Measurements from ENCODE around the gene PPARA.

Gene PPARA

DNA sequence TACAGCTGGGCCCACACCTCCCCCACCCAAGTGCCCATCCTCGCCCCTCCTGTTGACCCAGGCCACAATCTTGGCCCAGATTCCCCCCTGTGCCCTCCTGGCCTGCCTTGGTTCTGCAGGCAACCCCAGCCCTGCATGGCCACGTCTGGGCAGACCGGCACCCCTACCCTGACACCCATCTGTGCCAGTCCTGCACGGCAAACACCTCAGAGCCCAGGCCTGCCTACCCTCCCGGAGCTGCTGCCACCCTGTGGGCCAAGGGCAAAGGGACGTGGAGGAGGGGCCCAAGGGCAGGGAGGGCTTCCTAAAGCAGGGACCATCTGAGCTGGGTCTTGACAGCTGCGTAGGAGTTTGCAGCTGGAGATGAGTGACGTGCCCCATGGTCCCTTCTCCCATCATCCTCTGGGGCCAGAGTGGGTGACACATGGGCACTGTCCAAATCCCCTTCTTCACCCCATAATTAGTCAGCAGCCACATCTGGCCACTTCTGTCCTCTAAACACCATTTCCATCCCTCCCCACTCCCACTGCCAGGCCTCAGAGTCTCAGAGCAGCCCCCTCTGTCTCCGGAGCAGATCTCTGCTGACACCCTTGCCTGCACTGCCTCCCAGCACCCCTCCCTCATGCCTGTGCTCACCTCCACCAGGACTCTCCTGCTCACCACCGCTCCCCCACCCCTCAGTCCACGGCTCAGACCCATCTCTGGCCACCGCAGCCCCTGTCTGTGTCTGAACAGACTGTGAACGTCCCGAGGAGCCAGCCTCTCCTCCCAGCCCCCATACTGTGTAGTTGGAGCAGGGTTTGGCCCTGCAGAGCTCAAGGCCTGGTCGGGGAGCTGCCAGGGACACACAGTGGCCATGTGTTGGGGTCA is 35.6 kb upstream of the PPARA start:
- no peak for FAIRE-seq

DNA sequence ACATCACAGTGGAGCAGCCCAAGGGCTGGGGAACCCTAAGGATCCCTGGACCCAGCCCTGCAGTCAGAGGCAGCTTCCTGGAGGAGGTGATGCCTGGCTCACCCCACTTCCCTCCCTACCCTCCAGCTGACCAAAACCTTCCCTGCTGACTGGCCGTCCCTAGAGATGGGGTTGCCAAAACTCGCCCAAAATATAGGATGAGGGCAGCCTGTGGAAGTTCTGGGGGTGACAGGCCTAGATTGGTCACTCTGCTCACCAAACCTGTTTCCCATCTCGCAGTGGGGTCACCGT is 35.0 kb upstream of the PPARA start:
- FAIRE-seq = no peak

DNA sequence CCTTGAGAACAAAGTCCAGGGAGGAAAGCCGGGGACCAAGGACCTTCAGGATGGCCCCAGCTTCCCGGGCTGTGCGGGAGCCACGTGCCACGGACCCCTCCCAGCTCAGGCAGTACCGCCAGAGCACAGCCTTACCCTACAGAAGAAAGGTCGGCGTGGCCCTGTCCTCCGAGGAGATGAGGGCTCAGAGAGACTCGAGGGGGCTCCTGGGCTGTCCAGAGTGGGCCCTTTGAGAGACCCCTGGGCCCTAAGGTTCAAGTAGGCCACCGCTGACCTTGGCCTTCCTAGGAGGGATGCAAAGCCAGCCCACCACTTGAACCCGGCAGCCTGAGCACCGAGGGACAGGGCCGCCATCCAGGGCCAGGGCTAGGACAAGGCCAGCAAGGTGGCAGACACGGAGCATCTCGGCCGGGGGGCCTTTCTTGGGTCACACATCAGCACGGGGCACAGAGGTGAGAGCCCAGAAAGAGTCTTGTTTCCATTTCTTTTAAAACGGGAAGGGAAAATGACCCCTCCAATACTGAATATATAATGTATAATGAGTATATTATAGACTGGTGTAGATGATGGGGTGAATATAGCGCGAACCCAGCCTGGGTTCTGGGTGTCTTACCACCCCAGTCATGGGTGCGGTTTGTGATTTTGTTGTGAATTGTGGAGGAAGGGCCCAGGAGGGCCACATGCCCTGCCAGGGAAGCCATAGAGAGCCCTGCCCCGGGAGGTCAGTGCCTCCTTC is 34.4 kb upstream of the PPARA start:
- FAIRE-seq = no peak

DNA sequence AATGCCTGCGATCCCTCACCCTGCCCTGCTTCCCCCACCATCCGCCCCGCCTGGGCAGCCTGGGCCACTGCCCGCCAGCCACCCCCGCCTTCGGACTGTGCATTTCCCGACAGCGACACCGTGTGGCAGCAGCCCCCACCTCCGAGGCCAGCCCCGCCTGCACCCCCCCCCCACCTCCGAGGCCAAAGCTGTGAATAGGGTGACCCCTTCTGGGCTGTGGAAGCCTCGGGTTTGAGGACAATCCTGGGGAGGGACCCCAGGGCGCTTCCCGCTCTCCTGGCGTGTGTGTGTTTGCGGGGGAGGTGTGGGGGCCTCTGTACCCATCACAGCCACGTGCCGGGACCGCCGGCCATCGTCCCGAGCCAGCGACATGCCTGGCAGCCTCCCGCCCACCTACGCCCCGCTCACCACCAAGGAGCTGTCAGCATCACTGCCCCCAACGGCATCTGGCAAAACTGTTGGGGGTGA is 33.8 kb upstream of the PPARA start:
- no peak for FAIRE-seq

DNA sequence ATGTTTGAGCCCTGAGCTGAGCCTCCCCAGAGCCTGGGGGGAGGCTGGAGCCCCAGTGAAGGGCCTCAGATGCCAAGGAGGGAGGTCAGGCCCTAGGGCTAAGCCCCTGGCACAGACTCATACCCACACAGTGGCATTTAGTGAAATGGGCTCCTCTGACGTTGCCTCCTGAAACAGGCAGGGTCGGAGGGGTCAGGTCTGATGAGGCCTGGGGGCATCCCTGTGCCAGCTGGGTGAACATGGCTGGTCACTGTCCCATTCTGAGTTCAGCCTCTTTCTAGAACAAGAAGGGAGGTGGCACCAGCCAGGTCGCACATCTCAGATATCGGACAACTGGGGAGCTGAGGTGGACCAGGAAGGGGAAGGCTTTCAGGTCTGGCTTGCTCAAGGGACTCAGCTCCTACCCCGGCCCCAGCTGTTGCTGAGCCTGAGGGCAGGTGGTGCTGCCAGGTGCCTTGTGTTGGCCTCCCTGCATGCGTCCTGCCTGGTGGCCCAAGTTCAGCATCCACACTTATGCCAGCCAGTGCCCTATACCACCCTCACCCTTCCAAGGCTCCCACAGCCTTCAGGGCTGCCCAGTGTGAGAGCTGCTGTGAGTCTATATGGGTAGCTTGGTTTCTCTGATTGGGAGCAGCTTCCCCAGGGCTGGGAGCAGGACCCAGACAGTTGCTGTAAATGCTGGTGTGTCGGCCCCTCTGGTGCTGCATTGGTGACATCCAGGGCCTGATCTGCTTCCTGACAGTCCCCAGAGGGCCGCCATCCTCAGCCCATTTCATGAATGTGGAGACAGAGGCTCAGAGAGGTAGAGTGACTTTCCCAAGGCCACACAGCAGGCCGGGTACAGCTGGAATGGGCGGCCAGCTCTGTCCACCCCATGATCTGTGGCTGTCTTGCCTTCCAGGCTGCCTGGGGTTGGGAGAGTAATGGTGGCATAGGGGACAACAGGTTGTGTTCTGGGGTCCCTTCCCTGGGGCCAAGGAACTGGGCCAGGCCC is 32.8 kb upstream of the PPARA start:
- FAIRE-seq = no peak

DNA sequence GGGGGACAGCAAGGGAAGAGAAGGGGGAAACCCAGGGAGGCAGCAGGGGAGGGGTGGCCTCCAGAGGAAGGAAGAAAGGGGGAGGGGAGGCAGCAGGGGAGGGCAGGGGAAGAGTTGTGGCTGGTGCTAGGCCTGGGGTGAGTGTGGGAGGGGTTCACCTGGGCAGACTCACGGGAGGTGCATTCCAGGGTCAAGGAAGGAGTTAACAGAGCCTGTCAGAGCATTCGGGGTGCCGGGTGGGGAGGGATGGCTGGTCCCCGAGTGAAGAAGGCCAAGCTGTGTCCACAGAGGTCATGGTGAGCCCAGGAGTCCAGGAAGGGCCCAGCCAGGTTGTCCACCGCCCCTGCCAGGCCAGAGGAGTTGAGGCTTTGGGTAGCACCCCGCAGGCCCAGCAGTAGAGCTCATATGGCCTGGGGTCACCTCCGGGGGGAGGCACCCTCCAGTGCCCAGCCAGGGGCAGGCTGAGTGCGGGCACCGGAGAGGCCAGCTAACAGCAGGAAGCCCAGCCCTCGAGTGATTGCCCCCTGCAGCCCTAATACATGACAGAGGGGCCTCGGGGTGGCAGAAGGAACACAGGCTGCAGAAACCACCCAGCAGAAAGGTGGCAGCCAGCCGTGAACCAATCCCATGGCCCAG is 31.1 kb upstream of the PPARA start:
- no peak for FAIRE-seq

DNA sequence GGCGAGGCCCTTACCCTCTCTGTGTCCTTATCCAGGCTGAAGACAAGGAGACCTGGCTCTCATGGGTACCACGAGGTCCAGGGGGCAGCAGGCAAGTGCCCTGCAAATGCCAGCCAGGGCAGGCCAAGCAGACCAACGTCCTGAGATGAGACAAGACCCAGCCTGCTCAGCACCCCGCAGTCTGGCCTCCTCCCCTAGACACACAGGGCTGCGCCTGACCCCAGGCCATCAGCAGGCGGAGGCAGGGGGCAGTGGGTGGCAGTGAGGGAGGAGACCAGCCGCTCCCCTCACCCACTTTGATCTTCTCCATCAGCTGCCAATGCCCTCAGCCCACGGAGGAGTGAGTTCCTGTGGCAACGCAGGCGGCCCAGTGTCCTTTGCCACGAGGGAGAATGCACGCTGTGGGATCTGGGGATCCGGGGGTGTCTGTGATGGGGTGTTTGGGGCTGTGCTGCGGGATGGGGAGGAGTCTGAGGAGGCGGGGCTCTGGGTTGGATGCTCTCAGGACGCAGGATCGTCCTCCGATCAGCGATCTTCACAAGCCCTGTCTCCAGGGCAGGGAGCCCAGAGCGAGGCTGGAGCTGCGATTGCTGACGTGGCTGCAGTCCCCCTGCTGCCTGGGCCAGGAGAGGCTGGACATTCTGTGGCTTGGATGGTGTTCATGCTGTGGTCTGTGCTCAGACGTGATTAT is 30.5 kb upstream of the PPARA start:
- FAIRE-seq = no peak

DNA sequence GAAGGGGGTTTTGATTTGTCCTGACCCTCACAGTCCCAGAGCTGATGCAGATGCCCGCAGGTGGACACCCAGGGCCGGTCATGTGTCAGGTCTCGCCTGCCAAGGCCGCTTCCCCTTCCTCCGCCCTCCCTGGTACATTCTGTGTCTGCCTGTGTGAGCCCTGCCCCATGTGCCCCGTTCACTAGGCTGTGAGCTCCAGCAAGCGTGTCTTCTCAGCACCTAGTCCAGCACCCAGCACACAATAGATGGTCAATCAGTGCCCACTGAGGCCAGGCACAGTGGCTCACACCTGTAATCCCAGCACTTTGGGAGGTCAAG is 29.9 kb upstream of the PPARA start:
- no peak for FAIRE-seq

DNA sequence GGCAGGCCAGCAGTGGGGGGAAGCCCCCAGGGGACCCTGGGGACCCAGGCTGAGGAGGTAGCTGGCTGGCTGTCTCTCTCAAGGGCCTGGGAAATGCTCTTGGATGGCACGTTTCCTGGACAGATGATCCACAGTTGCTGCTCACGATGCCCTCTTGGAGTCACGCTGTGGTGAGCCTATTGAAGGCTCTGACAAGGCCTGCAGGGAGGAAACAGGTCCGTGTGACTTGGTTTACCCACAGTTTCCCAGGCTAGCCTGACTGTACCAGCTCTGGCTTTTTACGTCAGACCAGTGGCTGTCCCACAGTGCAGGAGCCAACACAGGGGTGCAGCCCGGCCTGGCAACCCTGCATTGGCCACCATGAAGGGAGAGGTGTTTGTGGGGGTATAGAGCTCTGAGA is 29.2 kb upstream of the PPARA start:
- FAIRE-seq = no peak

DNA sequence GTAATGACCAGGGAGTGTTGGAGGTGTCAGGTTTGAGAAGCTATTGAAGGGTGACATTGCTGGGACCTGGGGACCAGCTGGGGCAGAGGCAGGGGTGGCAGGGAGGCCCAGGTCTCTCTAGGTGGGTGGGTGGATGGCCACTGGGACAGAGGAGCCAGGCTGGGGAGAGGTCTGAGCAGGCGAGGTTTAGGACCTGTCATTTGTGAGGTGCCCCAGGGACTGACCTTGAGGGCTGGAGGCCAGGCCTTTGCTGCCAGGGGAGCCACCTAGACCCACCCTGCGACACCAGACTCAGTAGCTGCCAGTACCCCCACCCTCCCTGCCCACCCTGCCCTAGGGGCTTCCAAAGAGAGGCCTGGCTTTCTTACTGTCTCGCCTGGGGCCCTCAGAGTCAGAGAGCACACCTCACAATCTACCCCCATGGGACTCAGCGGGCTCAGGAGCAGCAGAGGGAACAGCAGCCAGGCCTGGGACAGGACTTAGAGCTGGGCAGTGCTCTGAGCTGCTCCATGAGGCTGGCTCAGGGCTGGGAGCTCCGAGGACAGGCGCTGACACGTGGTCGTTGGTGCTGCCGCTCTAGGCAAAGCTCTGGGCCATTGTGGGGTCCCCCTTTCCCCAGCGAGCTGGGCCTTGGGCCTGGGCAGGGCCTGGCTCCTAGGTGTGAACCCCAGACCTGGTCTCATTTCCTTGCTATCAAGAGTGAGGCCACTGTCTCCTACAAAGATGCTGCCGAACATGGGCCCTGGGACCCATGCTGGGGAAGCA is 28.6 kb upstream of the PPARA start:
- no peak for FAIRE-seq

DNA sequence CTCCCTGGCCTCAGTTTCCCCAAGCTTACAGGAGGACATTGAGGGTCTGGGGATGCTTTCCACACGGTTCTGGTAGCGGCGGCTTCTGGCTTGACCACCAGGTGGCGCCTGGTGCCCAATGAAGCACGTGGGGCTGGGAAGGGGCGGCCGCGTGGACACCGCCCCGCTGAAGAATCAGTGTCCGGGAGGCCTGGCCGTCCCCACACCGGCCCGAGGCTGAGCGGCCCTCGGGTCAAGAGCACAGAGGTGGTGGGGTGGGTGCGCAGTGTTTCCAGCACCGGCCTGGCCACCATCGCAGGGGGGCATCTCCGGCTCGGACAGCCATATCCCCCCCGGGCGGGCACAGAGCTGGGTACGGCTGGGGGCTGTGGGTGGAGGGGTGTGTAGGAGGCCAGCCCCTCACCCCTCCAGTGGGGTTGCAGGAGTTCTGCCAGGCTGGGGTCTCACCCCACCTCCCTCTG is 27.8 kb upstream of the PPARA start:
- FAIRE-seq = no peak

DNA sequence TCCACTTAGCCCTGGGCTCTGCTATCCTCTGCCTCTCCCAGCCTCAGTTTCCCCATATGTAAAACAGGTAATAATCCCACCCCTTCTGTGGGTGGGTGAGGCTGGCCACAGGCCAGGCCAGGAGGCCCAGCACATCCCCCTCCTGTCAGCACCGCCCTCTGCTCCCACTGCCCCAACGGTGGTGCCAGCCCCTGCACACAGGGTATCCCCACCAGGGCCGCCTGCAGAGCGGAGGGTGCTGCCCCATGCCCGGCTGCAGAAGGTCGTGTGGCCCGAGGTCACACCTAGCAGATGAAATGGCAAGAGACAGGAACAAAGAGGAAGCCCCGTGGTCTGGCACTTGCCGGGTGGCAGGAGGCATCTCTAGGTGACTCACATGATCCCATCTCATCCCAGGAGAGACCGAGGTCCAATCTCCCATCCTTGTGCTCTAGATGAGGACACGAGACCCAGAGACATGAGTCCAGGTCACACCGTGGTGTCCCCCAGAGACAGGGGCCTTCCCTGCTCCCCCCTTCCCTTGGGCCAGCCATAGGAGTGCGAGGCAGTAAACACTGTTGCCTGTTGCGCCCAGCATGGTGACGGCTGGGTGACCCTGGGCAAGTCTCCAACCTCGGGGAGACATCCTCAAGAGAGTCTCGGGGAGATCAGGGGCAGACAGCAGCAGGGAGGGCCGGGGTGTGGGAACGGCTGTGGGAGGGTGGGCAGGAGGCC is 27.2 kb upstream of the PPARA start:
- FAIRE-seq = no peak

DNA sequence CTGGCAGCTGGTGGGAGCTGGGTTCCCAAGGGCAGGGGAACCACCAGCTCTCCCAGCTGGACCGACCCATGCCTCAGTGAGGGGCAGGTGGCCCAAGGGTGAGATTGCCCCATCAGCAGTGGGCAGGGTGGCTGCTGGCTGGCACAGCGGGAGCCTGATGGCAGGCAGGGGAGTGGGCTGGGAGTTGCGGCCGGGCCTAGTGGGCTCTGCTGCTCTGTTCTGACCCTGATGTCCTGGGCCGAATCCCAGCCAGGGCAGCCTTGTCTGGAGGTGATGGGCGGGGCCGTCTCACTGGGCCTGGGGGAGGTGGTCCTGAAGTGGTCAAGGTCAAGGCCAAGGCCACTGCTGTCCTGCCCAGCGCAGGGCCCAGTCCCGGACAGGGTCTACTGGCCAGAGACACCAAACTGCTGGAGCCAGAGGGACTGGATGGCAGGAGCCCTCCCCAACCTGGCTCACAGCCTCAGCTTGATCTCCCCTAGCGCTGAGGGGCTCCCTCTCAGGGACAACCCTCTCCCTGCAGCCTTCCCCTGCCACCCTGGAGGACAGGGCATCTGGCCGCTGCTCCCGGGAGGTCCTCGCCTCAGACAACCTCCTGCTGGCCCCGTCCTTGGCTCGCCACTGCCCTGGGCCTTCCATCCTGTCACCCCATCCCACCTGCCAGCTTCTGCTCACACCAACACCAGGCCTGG is 26.5 kb upstream of the PPARA start:
- FAIRE-seq = no peak

DNA sequence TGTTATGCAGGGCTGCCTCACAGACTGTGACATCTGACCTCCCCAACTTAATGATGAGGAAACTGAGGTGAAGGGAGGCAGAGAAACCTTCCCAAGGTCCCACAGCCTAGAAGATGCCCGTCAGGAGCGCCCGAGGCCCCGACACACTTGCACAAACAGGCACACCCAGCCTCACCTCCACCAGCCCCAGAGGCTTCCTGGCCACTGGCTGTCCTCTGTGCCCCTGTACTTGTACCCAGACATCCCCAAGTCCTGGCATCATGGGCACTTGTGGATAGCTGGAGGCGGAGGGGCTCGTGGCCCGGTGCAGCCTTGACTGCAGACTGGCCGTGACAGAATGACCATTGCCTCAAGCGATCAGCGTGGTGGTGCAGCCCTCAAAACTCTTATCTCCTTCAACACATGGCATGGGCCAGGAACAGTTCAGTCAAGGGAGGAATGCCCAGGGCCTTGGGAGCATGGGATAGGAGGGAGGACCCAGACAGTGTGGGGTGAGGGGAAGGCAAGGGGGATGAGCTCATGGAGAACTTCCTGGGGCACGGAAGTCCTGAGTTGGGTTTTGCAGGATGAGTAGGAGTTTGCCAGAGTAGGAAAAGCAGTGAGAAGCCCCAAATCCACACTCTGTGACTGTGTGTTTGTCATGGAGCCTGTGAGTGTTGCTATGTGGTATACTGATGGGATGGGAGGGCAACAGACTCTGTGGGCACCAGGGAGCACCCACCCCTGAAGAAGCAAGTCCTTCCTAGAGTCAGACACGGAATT is 25.8 kb upstream of the PPARA start:
- FAIRE-seq = no peak

DNA sequence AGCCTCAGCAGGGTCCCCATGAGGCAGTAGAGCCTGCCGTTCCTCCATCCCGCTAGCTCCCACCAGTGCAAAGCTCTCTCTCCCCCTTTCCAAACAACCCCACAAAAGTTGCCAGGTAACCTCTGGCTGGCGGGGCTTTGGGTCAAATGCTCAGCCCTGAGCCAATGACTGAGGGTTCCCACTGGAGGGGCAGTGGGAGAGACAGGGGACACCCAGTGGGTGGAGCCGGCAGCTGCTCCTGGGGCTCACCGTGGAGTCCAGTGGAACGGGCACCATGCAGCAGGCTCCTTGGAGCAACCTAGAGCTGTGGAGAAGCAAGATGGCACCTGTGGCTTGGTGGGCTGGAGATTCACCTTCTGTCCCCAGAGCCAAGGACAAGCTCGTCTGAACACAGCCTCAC is 25.0 kb upstream of the PPARA start:
- no peak for FAIRE-seq

DNA sequence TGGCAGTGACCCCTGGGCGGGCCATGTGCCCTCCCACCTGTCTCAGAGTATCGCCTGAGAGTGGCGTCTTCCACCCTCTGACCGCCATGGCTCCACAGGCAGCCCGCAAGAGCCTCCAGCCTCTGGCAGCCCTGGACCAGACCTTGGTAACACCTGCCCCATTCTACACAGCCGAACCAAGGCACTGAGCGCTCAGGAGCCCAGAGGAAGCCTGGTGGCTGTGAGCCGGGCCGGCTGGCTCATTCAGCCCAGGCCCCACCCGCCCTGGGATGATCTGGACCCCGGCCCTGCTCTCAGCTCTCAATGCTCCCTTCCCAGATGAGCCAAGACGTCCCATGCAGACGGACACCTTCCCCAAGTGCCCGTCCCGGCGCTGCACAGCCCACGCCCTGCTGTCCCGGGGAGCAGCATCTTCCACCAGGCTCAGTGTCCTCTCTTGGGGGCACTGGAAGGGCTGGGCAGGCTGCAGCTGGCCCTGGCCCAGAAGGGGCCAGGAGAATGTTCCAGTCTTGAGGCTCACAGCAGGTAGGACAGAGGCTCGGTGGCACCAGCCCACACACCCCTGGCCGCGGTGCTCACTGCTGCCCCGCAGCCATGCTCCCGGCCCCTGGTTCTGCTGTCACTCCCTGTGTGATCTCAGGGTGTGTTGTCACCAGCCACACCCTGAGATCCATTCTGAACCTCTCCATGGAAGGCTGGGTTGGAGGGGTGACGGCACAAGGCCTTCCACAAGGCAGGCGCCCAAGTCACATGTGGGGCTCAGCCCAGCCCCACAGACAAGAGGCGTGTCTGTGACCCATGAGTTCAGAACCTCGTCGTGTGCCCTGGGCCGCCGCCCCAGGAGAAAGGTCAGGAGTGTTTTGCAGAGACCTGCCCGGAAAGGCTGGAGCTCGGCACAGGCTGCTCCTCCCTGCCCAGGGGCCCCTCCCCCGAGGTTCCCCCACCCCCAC is 24.2 kb upstream of the PPARA start:
- FAIRE-seq = no peak

DNA sequence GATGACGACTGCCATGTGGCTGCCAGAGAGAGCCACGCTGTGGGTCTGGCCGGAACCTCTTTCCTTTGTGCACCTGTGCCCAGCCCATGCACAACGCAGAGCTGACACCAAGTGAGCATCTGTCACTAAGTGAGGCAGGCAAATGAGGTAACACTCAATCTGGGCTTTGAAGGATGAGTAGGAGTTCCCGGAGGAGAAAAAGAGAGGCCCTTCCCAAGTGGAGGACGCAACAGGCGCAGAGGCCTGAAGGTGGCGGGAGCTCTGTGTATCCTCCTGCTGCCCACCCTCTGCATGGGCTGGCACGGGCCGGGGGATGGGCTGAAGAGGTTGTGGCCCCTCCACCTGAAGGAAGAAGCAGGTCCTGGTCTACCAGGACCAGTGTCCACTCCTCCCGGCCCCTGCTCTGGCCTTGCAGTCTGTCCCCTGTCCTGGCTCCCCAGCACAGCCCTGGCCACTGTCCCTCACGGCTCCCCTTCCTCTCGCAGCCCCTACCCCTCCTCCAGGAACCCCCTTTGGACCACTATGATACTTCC is 23.4 kb upstream of the PPARA start:
- FAIRE-seq = no peak

DNA sequence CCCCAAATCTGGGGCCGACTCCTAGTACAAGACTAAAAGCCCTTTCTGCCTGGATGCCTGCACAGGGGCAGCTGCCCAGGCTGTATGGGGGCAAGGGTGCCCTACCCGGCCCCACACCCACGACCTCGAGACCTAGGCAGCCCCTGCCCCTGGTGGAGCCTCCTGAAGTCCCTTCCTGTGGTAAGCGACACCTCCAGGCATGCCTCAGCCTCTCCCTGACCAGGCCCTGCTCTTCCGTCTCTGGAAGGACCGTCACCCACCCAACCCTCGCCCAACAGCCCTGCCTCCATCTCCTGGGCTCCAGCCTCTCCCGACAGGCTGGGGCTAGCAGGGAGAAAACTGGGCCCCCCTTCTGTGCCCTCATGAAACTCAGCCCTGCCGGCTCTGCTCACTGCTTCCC is 22.8 kb upstream of the PPARA start:
- no peak for FAIRE-seq

All from endometrium (tissue), 2 donors.